Mesendoderm (in vitro differentiated cells): ENCODE measurements around the gene FETUB.
"Not testable (repeated sequence)": the region's sequence is repeated elsewhere in the genome, so short reads cannot be mapped to it uniquely, and the experiment has no call there.

Source experiments
- DNase-seq: peaks from one replicate; pipeline ENCODE4 v3.0.0; 2013
- H2AK5ac ChIP-seq: 2 replicates; pipeline ENCODE4 v1.6.1; 2013; ENCODE audit warnings: low read length, inconsistent platforms
- H2BK120ac ChIP-seq: 2 replicates; pipeline ENCODE4 v1.6.1; 2013; ENCODE audit warnings: low read depth, mild to moderate bottlenecking, low read length, moderate library complexity, mixed read lengths
- H2BK15ac ChIP-seq: replicated peaks from 2 replicates; pipeline ENCODE4 v1.6.1; 2013; ENCODE audit warnings: low read depth, mild to moderate bottlenecking, moderate library complexity
- H2BK5ac ChIP-seq: 2 replicates; pipeline ENCODE4 v1.6.1; 2013; ENCODE audit warnings: low read length, inconsistent platforms
- H3K18ac ChIP-seq: 2 replicates; pipeline ENCODE4 v1.6.1; 2013; ENCODE audit warnings: mild to moderate bottlenecking, low read length, mixed read lengths
- H3K23ac ChIP-seq: one replicate; pipeline ENCODE4 v1.6.1; 2013; ENCODE audit warnings: low read length
- H3K27ac ChIP-seq: 2 replicates; pipeline ENCODE4 v1.5.1; 2013; ENCODE audit warnings: low read depth, mild to moderate bottlenecking, inconsistent platforms, low read length, moderate library complexity
- H3K27me3 ChIP-seq: 2 replicates; pipeline ENCODE4 v1.6.1; 2013; ENCODE audit warnings: low read length, control low read depth, mild to moderate bottlenecking, inconsistent platforms; ENCODE audit not compliant: insufficient read depth, poor library complexity
- H3K36me3 ChIP-seq: 2 replicates; pipeline ENCODE4 v1.6.1; 2013; ENCODE audit warnings: low read length, inconsistent platforms; ENCODE audit not compliant: control insufficient read depth, insufficient read depth
- H3K4ac ChIP-seq: one replicate; pipeline ENCODE4 v1.6.1; 2013; ENCODE audit warnings: low read depth, mild to moderate bottlenecking, low read length, moderate library complexity
- H3K4me1 ChIP-seq: 2 replicates; pipeline ENCODE4 v1.6.1; 2013; ENCODE audit warnings: low read depth, low read length, inconsistent platforms; ENCODE audit not compliant: control insufficient read depth
- H3K4me2 ChIP-seq: 2 replicates; pipeline ENCODE4 v1.6.1; 2013; ENCODE audit warnings: low read length
- H3K4me3 ChIP-seq: 2 replicates; pipeline ENCODE4 v1.5.1; 2013; ENCODE audit warnings: mild to moderate bottlenecking, low read length
- H3K56ac ChIP-seq: one replicate; pipeline ENCODE4 v1.6.1; 2013; ENCODE audit warnings: low read length
- H3K79me1 ChIP-seq: 2 replicates; pipeline ENCODE4 v1.6.1; 2013; ENCODE audit warnings: low read length, inconsistent platforms
- H3K79me2 ChIP-seq: 2 replicates; pipeline ENCODE4 v1.6.1; 2013; ENCODE audit warnings: mild to moderate bottlenecking, low read length; ENCODE audit not compliant: control insufficient read depth, insufficient read depth
- H3K9ac ChIP-seq: 2 replicates; pipeline ENCODE4 v1.6.1; 2013; ENCODE audit warnings: low read length, inconsistent platforms
- H4K5ac ChIP-seq: one replicate; pipeline ENCODE4 v1.6.1; 2013; ENCODE audit warnings: low read length
- H4K8ac ChIP-seq: one replicate; pipeline ENCODE4 v1.6.1; 2013; ENCODE audit warnings: low read depth, mild to moderate bottlenecking, control low read depth, low read length, moderate library complexity
- WGBS: extraction: QIAGEN DNeasy Blood & Tissue Kit; methylation state at CpG from one replicate; pipeline ENCODE4 v1.1.7; 2013; ENCODE audit warnings: low lambda C conversion rate, missing lambda C conversion rate; ENCODE audit not compliant: insufficient coverage; ENCODE audit errors: extremely low coverage; 5-methylcytosine and 5-hydroxymethylcytosine counted together

Gene FETUB

GRCh38 chr3:186686475-186686874, 46.3 kb downstream of the FETUB start:
- not testable (repeated sequence) for H2BK15ac ChIP-seq, H3K27ac ChIP-seq, H3K4me3 ChIP-seq, H2AK5ac ChIP-seq, H3K23ac ChIP-seq, H3K36me3 ChIP-seq, H3K79me1 ChIP-seq, H3K9ac ChIP-seq, H3K4me1 ChIP-seq, H2BK120ac ChIP-seq, H4K5ac ChIP-seq, H3K27me3 ChIP-seq, DNase-seq, H3K79me2 ChIP-seq, H4K8ac ChIP-seq, H3K4me2 ChIP-seq, H2BK5ac ChIP-seq, H3K18ac ChIP-seq, H3K4ac ChIP-seq, H3K56ac ChIP-seq
- no CpG with 5 or more reads among the region's 2 CpGs for WGBS

GRCh38 chr3:186687120-186687651, 47.0 kb downstream of the FETUB start:
- H3K18ac ChIP-seq: no peak overlapping the region
- no CpG with 5 or more reads among the region's 12 CpGs for WGBS

GRCh38 chr3:186690304-186690703, 50.1 kb downstream of the FETUB start:
- not testable (repeated sequence) for H3K79me2 ChIP-seq, H2BK15ac ChIP-seq, H3K4me1 ChIP-seq, H3K27ac ChIP-seq, H2BK5ac ChIP-seq, H3K4me2 ChIP-seq, H3K27me3 ChIP-seq, H4K8ac ChIP-seq, H2BK120ac ChIP-seq, H3K9ac ChIP-seq, H2AK5ac ChIP-seq, H3K56ac ChIP-seq, H3K4ac ChIP-seq, DNase-seq, H3K36me3 ChIP-seq, H3K23ac ChIP-seq, H3K79me1 ChIP-seq, H3K4me3 ChIP-seq, H4K5ac ChIP-seq, H3K18ac ChIP-seq
- WGBS: no CpG with 5 or more reads among the region's 1 CpG

More at GRCh38 chr3:186687120-186687651, 47.0 kb downstream of the FETUB start:
- Histone ChIP-seq H4K5ac (no peak overlapping the region), H3K9ac (no peak overlapping the region), H2BK120ac (no peak overlapping the region), H3K27me3 (no peaks in the 10 kb centered on the region), H3K4me2 (no peak overlapping the region), H3K23ac (no peak overlapping the region), H3K79me1 (no peaks in the 10 kb centered on the region), H3K79me2 (no peaks in the 10 kb centered on the region), H3K4me3 (no peak overlapping the region), H2BK5ac (no peak overlapping the region), H2AK5ac (no peak overlapping the region), H3K27ac (no peak overlapping the region), H4K8ac (no peak overlapping the region), H2BK15ac (no peak overlapping the region), H3K4ac (no peak overlapping the region), H3K36me3 (no peaks in the 10 kb centered on the region), H3K4me1 (no peaks in the 10 kb centered on the region), H3K56ac (no peak overlapping the region)
- DNase-seq: no peak

GRCh38 chr3:186691676-186692075, 51.5 kb downstream of the FETUB start:
- Histone ChIP-seq H2BK120ac (no peak overlapping the region), H3K79me1 (no peaks in the 10 kb centered on the region), H2BK5ac (no peak overlapping the region), H3K18ac (no peak overlapping the region), H4K5ac (no peak overlapping the region), H3K23ac (no peak overlapping the region), H3K27ac (no peak overlapping the region), H3K4ac (no peak overlapping the region), H3K4me2 (no peak overlapping the region), H3K4me3 (no peak overlapping the region), H2AK5ac (no peak overlapping the region), H4K8ac (no peak overlapping the region), H2BK15ac (no peak overlapping the region), H3K36me3 (no peaks in the 10 kb centered on the region), H3K9ac (no peak overlapping the region), H3K27me3 (no peaks in the 10 kb centered on the region), H3K79me2 (no peaks in the 10 kb centered on the region), H3K56ac (no peak overlapping the region), H3K4me1 (no peaks in the 10 kb centered on the region)
- no peak for DNase-seq
- no CpG with 5 or more reads among the region's 7 CpGs for WGBS

GRCh38 chr3:186693843-186694242, 53.6 kb downstream of the FETUB start:
- H3K27me3 ChIP-seq: no peaks in the 10 kb centered on the region
- H3K9ac ChIP-seq: no peak overlapping the region
- H2BK5ac ChIP-seq: no peak overlapping the region
- no peak overlapping the region for H3K4ac ChIP-seq
- no peaks in the 10 kb centered on the region for H3K4me1 ChIP-seq
- WGBS: no CpG with 5 or more reads among the region's 3 CpGs
- no peak overlapping the region for H4K5ac ChIP-seq
- H3K36me3 ChIP-seq: no peaks in the 10 kb centered on the region
- H3K18ac ChIP-seq: no peak overlapping the region
- H3K79me2 ChIP-seq: no peaks in the 10 kb centered on the region
- no peak overlapping the region for H2BK15ac ChIP-seq
- no peaks in the 10 kb centered on the region for H3K79me1 ChIP-seq
- no peak overlapping the region for H3K27ac ChIP-seq
- H3K4me2 ChIP-seq: no peak overlapping the region
- no peak overlapping the region for H3K23ac ChIP-seq
- DNase-seq: no peak
- no peak overlapping the region for H4K8ac ChIP-seq
- H3K56ac ChIP-seq: no peak overlapping the region
- no peak overlapping the region for H2BK120ac ChIP-seq
- H3K4me3 ChIP-seq: no peak overlapping the region
- H2AK5ac ChIP-seq: no peak overlapping the region

- Histone ChIP-seq H3K4ac (no peak overlapping the region), H4K5ac (no peak overlapping the region), H2BK15ac (no peak overlapping the region), H3K79me2 (no peaks in the 10 kb centered on the region), H3K4me3 (no peak overlapping the region), H3K9ac (no peak overlapping the region), H4K8ac (no peak overlapping the region), H3K79me1 (no peaks in the 10 kb centered on the region), H3K4me2 (no peak overlapping the region), H3K4me1 (no peaks in the 10 kb centered on the region), H2AK5ac (no peak overlapping the region), H3K27ac (no peak overlapping the region), H3K18ac (no peak overlapping the region), H3K36me3 (no peaks in the 10 kb centered on the region), H2BK120ac (no peak overlapping the region), H2BK5ac (no peak overlapping the region), H3K23ac (no peak overlapping the region), H3K56ac (no peak overlapping the region), H3K27me3 (no peaks in the 10 kb centered on the region)
- WGBS: no CpG with 5 or more reads among the region's 6 CpGs
- DNase-seq: no peak
Measured at GRCh38 chr3:186694288-186695032, 54.3 kb downstream of the FETUB start.
